ENCODE measurements around the gene MSH5.

DNA sequence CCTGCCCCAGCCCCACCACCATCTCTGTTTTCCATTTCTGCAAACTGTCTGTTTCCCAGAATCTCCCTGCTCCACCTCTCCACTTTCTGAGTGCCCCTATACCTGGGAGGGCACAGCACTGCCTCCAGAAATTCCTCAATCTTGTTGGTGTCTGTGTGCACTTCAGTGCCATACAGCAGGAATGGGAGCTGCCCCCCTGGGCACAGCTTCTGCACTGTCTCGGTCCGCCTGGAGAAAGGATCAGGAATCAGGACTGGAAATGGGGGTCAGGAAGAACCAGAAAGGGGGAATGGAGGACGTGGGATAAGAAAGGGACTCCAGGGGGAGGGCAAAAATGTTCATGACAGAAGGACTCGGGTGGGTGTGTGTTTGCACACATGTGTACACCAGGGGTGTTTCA lies 6.1 kb upstream of the MSH5 start:
- no peak for TF ChIP-seq POLR2A (IDR thresholded peaks at IDR 0.05; ENCODE audit: low read depth, low read length)
- no peak for TF ChIP-seq POLR2AphosphoS5 (IDR thresholded peaks at IDR 0.05; ENCODE audit: low read depth, low read length)
- no peak for TF ChIP-seq SPI1 (IDR thresholded peaks at IDR 0.05; ENCODE audit: low read depth, low read length)
- no peak for TF ChIP-seq PAX5 (IDR thresholded peaks at IDR 0.05; ENCODE audit: insufficient read depth, low read length, severe bottlenecking)
- no peak for TF ChIP-seq TAF1 (IDR thresholded peaks at IDR 0.05; ENCODE audit: low read depth, low read length)
- TF ChIP-seq POU2F2 (IDR thresholded peaks at IDR 0.05; ENCODE audit: low read depth, low read length), result no peak

Measured in GM12891 (cell line).